H1 (cell line): Measurements from ENCODE around the gene EPS8. TPM values are rescaled to one million over a fixed set of nuclear protein-coding genes. Genes with fewer than 3 reads are reported as not detected.

ENCODE experiments used
- CTCF ChIA-PET: fragments of 300-600 bp; sonication (Branson Sonifier 250); formaldehyde crosslinking; loops from one replicate; lab custom pipeline; 2021; ENCODE audit not compliant: partially characterized antibody; lab: Charles Lee
- POLR2A ChIA-PET: fragments of 300-600 bp; sonication (Branson Sonifier 250); formaldehyde crosslinking; loops from one replicate; lab custom pipeline; 2021; ENCODE audit warnings: inconsistent platforms; ENCODE audit not compliant: partially characterized antibody; lab: Charles Lee
- DNase-seq, 2 experiments: peaks; one replicate each; pipeline versions ENCODE4 v3.0.0 to v3.0.0-alpha.2; 2010 to 2022; ENCODE audit warnings: low spot score in 2 of 2, low read depth in 1 of 2, mixed read lengths in 1 of 2
- FAIRE-seq: peaks from 2 replicates; lab custom pipeline; 2011; peaks lifted over from hg19 to GRCh38; lab: Jason Lieb, UNC
- H2AFZ ChIP-seq: 2 replicates; pipeline ENCODE4 v1.8.1; 2012; ENCODE audit warnings: low read length, inconsistent platforms
- H2AK5ac ChIP-seq: 2 replicates; pipeline ENCODE4 v1.6.1; 2013; ENCODE audit warnings: low read depth, low read length
- H2BK120ac ChIP-seq: replicated peaks from 2 replicates; pipeline ENCODE3; 2013; ENCODE audit warnings: low read depth, low read length, inconsistent platforms
- H2BK12ac ChIP-seq: 2 replicates; pipeline ENCODE4 v1.6.1; 2013; ENCODE audit warnings: low read depth, low read length
- H2BK15ac ChIP-seq: 2 replicates; pipeline ENCODE4 v1.6.1; 2013; ENCODE audit warnings: low read length
- H2BK20ac ChIP-seq: 2 replicates; pipeline ENCODE4 v1.6.1; 2013; ENCODE audit warnings: low read length
- H2BK5ac ChIP-seq: 2 replicates; pipeline ENCODE4 v1.6.1; 2013; ENCODE audit warnings: low read depth, low read length
- H3K14ac ChIP-seq: 2 replicates; pipeline ENCODE4 v1.6.1; 2013; ENCODE audit warnings: inconsistent platforms; ENCODE audit not compliant: insufficient read length
- H3K18ac ChIP-seq: 2 replicates; pipeline ENCODE4 v1.6.1; 2013; ENCODE audit warnings: low read length; ENCODE audit errors: extremely low read depth
- H3K23ac ChIP-seq: 2 replicates; pipeline ENCODE4 v1.6.1; 2013; ENCODE audit warnings: inconsistent platforms; ENCODE audit not compliant: insufficient read length
- H3K23me2 ChIP-seq: 2 replicates; pipeline ENCODE4 v1.6.1; 2013; ENCODE audit warnings: low read depth, low read length
- H3K27ac ChIP-seq: 2 replicates; pipeline ENCODE4 v1.6.1; 2011; ENCODE audit warnings: low read depth, low read length, inconsistent platforms
- H3K27me3 ChIP-seq, 4 experiments: replicated peaks in 1 of 4; 1 replicate in 1 of 4; 2 replicates in 3 of 4; pipeline versions ENCODE4 v1.6.1 to v1.8.1; 2011 to 2013; ENCODE audit warnings: low read length in 3 of 4, mild to moderate bottlenecking in 3 of 4, inconsistent platforms in 2 of 4, mixed read lengths in 2 of 4, moderate library complexity in 1 of 4; ENCODE audit not compliant: control insufficient read depth in 3 of 4, insufficient read depth in 3 of 4; ENCODE audit errors: extremely low read depth in 1 of 4
- H3K36me3 ChIP-seq, 4 experiments: 2 replicates each; pipeline versions ENCODE4 v1.6.1 to v1.8.1; 2011 to 2013; ENCODE audit warnings: mild to moderate bottlenecking in 4 of 4, low read length in 3 of 4, moderate library complexity in 2 of 4, control low read depth in 1 of 4, inconsistent platforms in 1 of 4; ENCODE audit not compliant: insufficient read depth in 4 of 4, control insufficient read depth in 2 of 4
- H3K4ac ChIP-seq: replicated peaks from 2 replicates; pipeline ENCODE3; 2013; ENCODE audit warnings: low read length, low read depth, mixed read lengths, inconsistent platforms; ENCODE audit not compliant: insufficient read length
- H3K4me1 ChIP-seq, 4 experiments: replicated peaks in 1 of 4; 1 replicate in 1 of 4; 2 replicates in 3 of 4; pipeline versions ENCODE4 v1.6.1 to v1.8.1; 2011 to 2013; ENCODE audit warnings: low read length in 3 of 4, inconsistent platforms in 2 of 4, mixed read lengths in 1 of 4; ENCODE audit not compliant: insufficient read depth in 4 of 4, control insufficient read depth in 3 of 4
- H3K4me2 ChIP-seq, 2 experiments: 2 replicates each; pipeline versions ENCODE4 v1.6.1 to v1.8.1; 2011 to 2013; ENCODE audit warnings: low read depth in 2 of 2, low read length in 2 of 2, control low read depth in 1 of 2, inconsistent platforms in 1 of 2, mild to moderate bottlenecking in 1 of 2; ENCODE audit not compliant: insufficient read depth in 1 of 2
- H3K4me3 ChIP-seq, 4 experiments: fragments of 200-600, 300-600 bp in 1 of 4; sonication (generic), shearing (Covaris generic), sonication (Bioruptor Twin) in 1 of 4; 2 replicates each; pipeline versions ENCODE4 v1.5.1 to v1.8.1; 2011 to 2016; ENCODE audit warnings: low read length in 4 of 4, low read depth in 3 of 4, control low read depth in 2 of 4, inconsistent platforms in 2 of 4, mild to moderate bottlenecking in 2 of 4, mixed read lengths in 1 of 4, moderate library complexity in 1 of 4; ENCODE audit not compliant: insufficient read depth in 2 of 4; ENCODE audit errors: extremely low read depth in 1 of 4
- H3K56ac ChIP-seq: replicated peaks from 2 replicates; pipeline ENCODE3; 2013; ENCODE audit warnings: low read depth, mild to moderate bottlenecking, mixed read lengths, low read length, inconsistent platforms; ENCODE audit not compliant: insufficient read length
- H3K79me1 ChIP-seq: 2 replicates; pipeline ENCODE4 v1.6.1; 2013; ENCODE audit warnings: low read depth, low read length, control low read depth
- H3K79me2 ChIP-seq, 2 experiments: 2 replicates each; pipeline versions ENCODE4 v1.6.1 to v1.8.1; 2012 to 2013; ENCODE audit warnings: low read length in 2 of 2, mild to moderate bottlenecking in 2 of 2, inconsistent platforms in 1 of 2; ENCODE audit not compliant: insufficient read depth in 2 of 2, control insufficient read depth in 1 of 2
- H3K9ac ChIP-seq, 4 experiments: replicated peaks in 1 of 4; 1 replicate in 1 of 4; 2 replicates in 3 of 4; pipeline versions ENCODE4 v1.6.1 to v1.8.1; 2011 to 2013; ENCODE audit warnings: low read depth in 3 of 4, low read length in 3 of 4, control low read depth in 2 of 4, mild to moderate bottlenecking in 2 of 4, moderate library complexity in 2 of 4, inconsistent platforms in 1 of 4; ENCODE audit errors: extremely low read depth in 1 of 4
- H3K9me3 ChIP-seq, 2 experiments: 2 replicates each; pipeline versions ENCODE4 v1.6.1 to v1.8.1; 2012 to 2013; ENCODE audit warnings: mild to moderate bottlenecking in 2 of 2, moderate library complexity in 2 of 2, control low read depth in 1 of 2, inconsistent platforms in 1 of 2, low read depth in 1 of 2, low read length in 1 of 2, mixed read lengths in 1 of 2; ENCODE audit not compliant: insufficient read depth in 2 of 2
- H4K20me1 ChIP-seq, 2 experiments: replicated peaks in 1 of 2; 2 replicates each; pipeline versions ENCODE3 to v1.8.1; 2011 to 2013; ENCODE audit warnings: inconsistent platforms in 2 of 2, low read length in 2 of 2, mild to moderate bottlenecking in 1 of 2; ENCODE audit not compliant: insufficient read depth in 2 of 2, control insufficient read depth in 1 of 2
- H4K5ac ChIP-seq: 2 replicates; pipeline ENCODE4 v1.6.1; 2013; ENCODE audit warnings: low read length, low read depth, mixed read lengths, inconsistent platforms; ENCODE audit not compliant: insufficient read length
- H4K8ac ChIP-seq: 2 replicates; pipeline ENCODE4 v1.8.0; 2013; ENCODE audit warnings: mild to moderate bottlenecking, moderate library complexity, low read length, inconsistent platforms; ENCODE audit not compliant: insufficient read depth; ENCODE audit errors: extremely low read depth
- H4K91ac ChIP-seq: replicated peaks from 2 replicates; pipeline ENCODE3; 2013; ENCODE audit warnings: low read length, mixed read lengths, inconsistent platforms; ENCODE audit not compliant: insufficient read length
- ASH2L ChIP-seq: fragments of 200-600, 300-600 bp; sonication (generic); IDR thresholded peaks from one replicate; pipeline ENCODE4 v1.7.1; 2017; ENCODE audit warnings: low read length
- CEBPB ChIP-seq: IDR thresholded peaks from 2 replicates; pipeline ENCODE4 v1.6.1; 2012; ENCODE audit warnings: low read depth, low read length
- CHD1 ChIP-seq: IDR thresholded peaks from 2 replicates; pipeline ENCODE4 v1.6.1; 2012; ENCODE audit warnings: low read depth, low read length, improper control_type of control experiment
- EGR1 ChIP-seq: IDR thresholded peaks from 2 replicates; pipeline ENCODE4 v1.6.1; 2011; ENCODE audit warnings: low read depth, low read length, borderline replicate concordance
- EZH2 ChIP-seq: fragments of 200-600 bp; sonication (generic); IDR thresholded peaks from 2 replicates; pipeline ENCODE4 v1.7.1; 2012; ENCODE audit warnings: low read depth, mild to moderate bottlenecking, moderate library complexity, low read length, inconsistent platforms; ENCODE audit not compliant: severe bottlenecking
- FOSL1 ChIP-seq: IDR thresholded peaks from 2 replicates; pipeline ENCODE4 v1.6.1; 2011; ENCODE audit warnings: mild to moderate bottlenecking, low read depth, low read length, moderate library complexity; ENCODE audit not compliant: insufficient read depth
- JUND ChIP-seq: IDR thresholded peaks from 2 replicates; pipeline ENCODE4 v1.6.1; 2011; ENCODE audit warnings: mild to moderate bottlenecking, improper control_type of control experiment, low read length
- KDM4A ChIP-seq: IDR thresholded peaks from one replicate; pipeline ENCODE4 v1.7.1; 2012; ENCODE audit warnings: low read depth, mild to moderate bottlenecking, moderate library complexity, low read length, inconsistent platforms; ENCODE audit not compliant: severe bottlenecking
- NANOG ChIP-seq: IDR thresholded peaks from 2 replicates; pipeline ENCODE4 v1.6.1; 2011; ENCODE audit warnings: low read length, low read depth, mild to moderate bottlenecking, inconsistent platforms; ENCODE audit not compliant: insufficient read depth, poor library complexity, severe bottlenecking
- NRF1 ChIP-seq: IDR thresholded peaks from 2 replicates; pipeline ENCODE4 v1.6.1; 2011; ENCODE audit warnings: mild to moderate bottlenecking, low read depth, low read length, improper control_type of control experiment
- RBBP5 ChIP-seq: IDR thresholded peaks from 2 replicates; pipeline ENCODE4 v1.7.1; 2012; ENCODE audit warnings: low read depth, mild to moderate bottlenecking, inconsistent platforms, low read length, moderate library complexity, borderline replicate concordance
- RXRA ChIP-seq: IDR thresholded peaks from 2 replicates; pipeline ENCODE4 v1.6.1; 2011; ENCODE audit warnings: low read depth, mild to moderate bottlenecking, low read length, moderate library complexity; ENCODE audit not compliant: insufficient read depth
- SP1 ChIP-seq: IDR thresholded peaks from 2 replicates; pipeline ENCODE4 v1.6.1; 2011; ENCODE audit warnings: low read depth, low read length
- SRF ChIP-seq: IDR thresholded peaks from 2 replicates; pipeline ENCODE4 v1.6.1; 2011; ENCODE audit warnings: mild to moderate bottlenecking, low read depth, low read length, moderate library complexity
- WGBS, 2 experiments: shearing (Covaris generic) in 1 of 2; methylation state at CpG; one replicate each; pipeline versions ENCODE4 v1.1.6 to v1.1.7; 2013 to 2015; ENCODE audit warnings: low lambda C conversion rate in 2 of 2, mixed read lengths in 2 of 2, inconsistent platforms in 1 of 2, low coverage in 1 of 2, missing lambda C conversion rate in 1 of 2; ENCODE audit not compliant: insufficient replicate concordance in 2 of 2, insufficient coverage in 1 of 2, insufficient read length in 1 of 2; ENCODE audit errors: extremely low coverage in 1 of 2, missing lambda C conversion rate in 1 of 2; 5-methylcytosine and 5-hydroxymethylcytosine counted together
- polyA plus RNA-seq, 7 experiments: library from polyadenylated mRNA; depleted of rRNA in 3 of 7; stranded (reverse) in 5 of 7; unstranded in 2 of 7; fragments of >200 nt in 5 of 7; fragments of 200-250 nt in 2 of 7; gene quantifications; 1 replicate in 5 of 7; 2 replicates in 1 of 7; 4 replicates in 1 of 7; pipeline versions ENCODE4 v1.2.1 to v1.2.3, GENCODE V29; 2011 to 2013; ENCODE audit warnings: missing spikeins in 2 of 7, mixed read lengths in 2 of 7
- total RNA-seq: library from RNA; stranded (reverse); fragmentation: NEBNext Ultra II Directional; extraction: Animal tissue kit (Norgen Biotek cat#: 25700); gene quantifications from 2 replicates; pipeline ENCODE4 v1.2.1, GENCODE V29; 2021
- TF ChIP-seq, protein P1 (sequence below): IDR thresholded peaks from 2 replicates; pipeline ENCODE4 v1.6.1; 2011; ENCODE audit warnings: low read depth, mild to moderate bottlenecking, low read length; ENCODE audit not compliant: insufficient read depth

The EPS8 gene
- total and polyA plus RNA-seq, 2 of the 8 experiments (the other 6 are each of a cell fraction or from before 2014, with no cell fraction given), result 3.0 to 4.6 TPM

DNA sequence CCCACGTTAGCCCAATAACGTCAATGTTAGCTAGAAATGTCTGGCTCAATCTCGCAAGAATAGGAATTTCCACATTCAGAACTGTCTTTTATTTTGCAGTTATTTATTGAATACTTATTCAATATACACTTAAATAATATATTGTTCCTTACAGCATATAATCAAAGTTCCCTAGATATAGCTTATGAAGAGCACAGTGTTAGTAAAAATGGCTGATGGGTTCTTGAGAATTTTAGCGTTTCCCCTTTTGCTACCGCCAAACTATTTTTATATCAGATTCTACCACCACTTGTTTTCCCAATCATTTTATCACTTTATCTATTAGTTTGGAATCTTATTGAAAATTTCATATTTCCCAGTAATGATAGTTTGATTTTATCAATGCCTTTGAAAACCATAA is 12.7 kb downstream of the EPS8 start:
- Histone ChIP-seq H3K79me1 (no peaks in the 10 kb centered on the region), H3K56ac (no peak overlapping the region), H4K8ac (no peak overlapping the region), H2BK120ac (no peak overlapping the region), H2AK5ac (peak overlapping the region; percentile 84; the same call in 1 of the 2 replicates), H3K27ac (no peak overlapping the region), H2BK15ac (no peak overlapping the region), H2AFZ (no peak overlapping the region), H3K23ac (no peak overlapping the region), H3K14ac (no peak overlapping the region), H3K4ac (no peak overlapping the region), H2BK5ac (no peak overlapping the region), H3K36me3 (no peaks in the 10 kb centered on the region), H3K4me2 (no peak overlapping the region), H3K79me2 (no peaks in the 10 kb centered on the region), H3K9ac (no peak overlapping the region), H4K5ac (no peak overlapping the region), H3K23me2 (no peaks in the 10 kb centered on the region), H2BK12ac (no peak overlapping the region), H2BK20ac (no peak overlapping the region), H3K4me1 (peaks cover 0 to under 1% (median 0%) of the 10 kb centered on the region in 4 experiments; a peak in 1 of 7 replicates), H4K91ac (no peak overlapping the region), H4K20me1 (no peaks in the 10 kb centered on the region), H3K27me3 (no peaks in the 10 kb centered on the region), H3K9me3 (no peaks in the 10 kb centered on the region), H3K4me3 (no peak overlapping the region), H3K18ac (no peak overlapping the region)
- 86% methylated on average over 5 of the region's 5 CpGs; no CpG with 5 or more reads in 1 of the 2 experiments for WGBS, 2 experiments
- CTCF ChIA-PET, result no interaction called here
- no peak for FAIRE-seq
- POLR2A ChIA-PET, result interaction anchor here (1.6 kb wide), 1 partner anchor 12 kb away, joined by 3 read pairs; no protein-coding TSS in a partner anchor
- no peak for DNase-seq
- TF ChIP-seq EGR1 (no peak), FOSL1 (no peak), JUND (no peak), RBBP5 (no peak), CEBPB (no peak), EZH2 (no peak), SRF (no peak), NANOG (no peak), NRF1 (no peak), CHD1 (no peak), RXRA (no peak), SP1 (no peak), KDM4A (no peak), ASH2L (no peak)
- TF ChIP-seq, protein P1, sequence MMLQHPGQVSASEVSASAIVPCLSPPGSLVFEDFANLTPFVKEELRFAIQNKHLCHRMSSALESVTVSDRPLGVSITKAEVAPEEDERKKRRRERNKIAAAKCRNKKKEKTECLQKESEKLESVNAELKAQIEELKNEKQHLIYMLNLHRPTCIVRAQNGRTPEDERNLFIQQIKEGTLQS, result no peak
